H9 (cell line): Measurements from ENCODE around the gene EFTUD2. TPM values are rescaled to one million over a fixed set of nuclear protein-coding genes. Genes with fewer than 3 reads are reported as not detected.

Experiments
- DNase-seq: peaks from one replicate; pipeline ENCODE4 v3.0.0-alpha.2; 2017
- H2AFZ ChIP-seq: one replicate; pipeline ENCODE4 v1.6.1; 2013; ENCODE audit warnings: mild to moderate bottlenecking, low read length, control low read depth, moderate library complexity
- H2AK5ac ChIP-seq: 2 replicates; pipeline ENCODE4 v1.6.1; 2013; ENCODE audit warnings: low read length, control low read depth, mixed read lengths; ENCODE audit not compliant: insufficient read length
- H2BK120ac ChIP-seq: one replicate; pipeline ENCODE4 v1.6.1; 2013; ENCODE audit warnings: low read depth, mild to moderate bottlenecking, low read length, control low read depth, inconsistent platforms; ENCODE audit not compliant: poor library complexity, severe bottlenecking
- H2BK12ac ChIP-seq: 2 replicates; pipeline ENCODE4 v1.6.1; 2013; ENCODE audit warnings: low read length, control low read depth, mixed read lengths, low read depth; ENCODE audit not compliant: insufficient read length
- H2BK15ac ChIP-seq: 2 replicates; pipeline ENCODE4 v1.6.1; 2013; ENCODE audit warnings: low read depth, low read length, control low read depth
- H2BK20ac ChIP-seq: one replicate; pipeline ENCODE4 v1.6.1; 2013; ENCODE audit warnings: low read depth, mild to moderate bottlenecking, low read length, control low read depth, inconsistent platforms; ENCODE audit not compliant: poor library complexity, severe bottlenecking
- H2BK5ac ChIP-seq: 2 replicates; pipeline ENCODE4 v1.6.1; 2013; ENCODE audit warnings: low read length, control low read depth, mixed read lengths; ENCODE audit not compliant: insufficient read length
- H3K14ac ChIP-seq: 2 replicates; pipeline ENCODE4 v1.6.1; 2013; ENCODE audit warnings: low read length, control low read depth; ENCODE audit not compliant: insufficient read depth
- H3K18ac ChIP-seq: 2 replicates; pipeline ENCODE4 v1.6.1; 2013; ENCODE audit warnings: low read depth, mild to moderate bottlenecking, mixed read lengths, low read length, control low read depth; ENCODE audit not compliant: insufficient read length
- H3K23ac ChIP-seq: 2 replicates; pipeline ENCODE4 v1.6.1; 2013; ENCODE audit warnings: low read length, control low read depth, mixed read lengths, low read depth; ENCODE audit not compliant: insufficient read length
- H3K23me2 ChIP-seq: 2 replicates; pipeline ENCODE4 v1.6.1; 2013; ENCODE audit warnings: low read depth, mild to moderate bottlenecking, mixed read lengths, low read length, control low read depth; ENCODE audit not compliant: insufficient read length, poor library complexity, severe bottlenecking
- H3K27ac ChIP-seq: 2 replicates; pipeline ENCODE4 v1.5.1; 2013; ENCODE audit warnings: low read length, control low read depth, mixed read lengths, low read depth; ENCODE audit not compliant: insufficient read length
- H3K27me3 ChIP-seq: 2 replicates; pipeline ENCODE4 v1.6.1; 2013; ENCODE audit warnings: low read length, control low read depth, inconsistent platforms; ENCODE audit not compliant: insufficient read depth
- H3K4ac ChIP-seq: 2 replicates; pipeline ENCODE4 v1.6.1; 2013; ENCODE audit warnings: low read depth, mild to moderate bottlenecking, control low read depth, inconsistent platforms, low read length, moderate library complexity
- H3K4me1 ChIP-seq: 2 replicates; pipeline ENCODE4 v1.6.1; 2013; ENCODE audit warnings: low read length, control low read depth, inconsistent platforms; ENCODE audit not compliant: insufficient read depth
- H3K4me2 ChIP-seq: 2 replicates; pipeline ENCODE4 v1.6.1; 2013; ENCODE audit warnings: low read length, control low read depth, mixed read lengths; ENCODE audit not compliant: insufficient read length, insufficient read depth
- H3K56ac ChIP-seq: 2 replicates; pipeline ENCODE4 v1.6.1; 2013; ENCODE audit warnings: low read depth, mild to moderate bottlenecking, mixed read lengths, low read length, control low read depth; ENCODE audit not compliant: insufficient read length
- H3K79me1 ChIP-seq: 2 replicates; pipeline ENCODE4 v1.6.1; 2013; ENCODE audit warnings: low read depth, mild to moderate bottlenecking, moderate library complexity, low read length, control low read depth, inconsistent platforms; ENCODE audit not compliant: insufficient read depth, poor library complexity, severe bottlenecking
- H3K79me2 ChIP-seq: 2 replicates; pipeline ENCODE4 v1.6.1; 2013; ENCODE audit warnings: low read length, control low read depth, inconsistent platforms; ENCODE audit not compliant: insufficient read depth
- H3K9ac ChIP-seq: 2 replicates; pipeline ENCODE4 v1.6.1; 2013; ENCODE audit warnings: low read length, control low read depth, mixed read lengths; ENCODE audit not compliant: insufficient read length; ENCODE audit errors: extremely low read depth
- H3K9me3 ChIP-seq: one replicate; pipeline ENCODE4 v1.6.1; 2013; ENCODE audit warnings: low read depth, low read length, inconsistent platforms; ENCODE audit not compliant: control insufficient read depth
- H3T11ph ChIP-seq: one replicate; pipeline ENCODE4 v1.6.1; 2013; ENCODE audit warnings: mild to moderate bottlenecking, low read length, control low read depth, inconsistent platforms
- H4K20me1 ChIP-seq: one replicate; pipeline ENCODE4 v1.6.1; 2013; ENCODE audit not compliant: control insufficient read depth, insufficient read length, insufficient read depth
- H4K5ac ChIP-seq: 2 replicates; pipeline ENCODE4 v1.6.1; 2013; ENCODE audit warnings: low read depth, mild to moderate bottlenecking, mixed read lengths, low read length, control low read depth; ENCODE audit not compliant: insufficient read length
- H4K8ac ChIP-seq: replicated peaks from 2 replicates; pipeline ENCODE4 v1.6.1; 2013; ENCODE audit warnings: low read length, control low read depth, mixed read lengths, low read depth; ENCODE audit not compliant: insufficient read length
- H4K91ac ChIP-seq: 2 replicates; pipeline ENCODE4 v1.6.1; 2013; ENCODE audit warnings: low read depth, mild to moderate bottlenecking, moderate library complexity, mixed read lengths, low read length, control low read depth; ENCODE audit not compliant: insufficient read length
- H3K27ac Mint-ChIP-seq, 3 experiments: 2 replicates in 2 of 3; 3 replicates in 1 of 3; pipeline ENCODE4 v1.8.0; 2020 to 2021; ENCODE audit warnings: mixed read lengths in 3 of 3, mild to moderate bottlenecking in 1 of 3, moderate library complexity in 1 of 3
- H3K27me3 Mint-ChIP-seq: 2 replicates; pipeline ENCODE4 v1.8.0; 2021; ENCODE audit warnings: low read depth, mild to moderate bottlenecking, moderate library complexity, mixed read lengths
- H3K36me3 Mint-ChIP-seq, 3 experiments: 2 replicates in 2 of 3; 3 replicates in 1 of 3; pipeline ENCODE4 v1.8.0; 2020 to 2021; ENCODE audit warnings: low read depth in 3 of 3, mixed read lengths in 3 of 3; ENCODE audit not compliant: insufficient read depth in 1 of 3
- H3K4me1 Mint-ChIP-seq, 2 experiments: 2 replicates each; pipeline ENCODE4 v1.8.0; 2020; ENCODE audit warnings: mixed read lengths in 2 of 2
- H3K4me3 Mint-ChIP-seq, 2 experiments: 2 replicates in 1 of 2; 3 replicates in 1 of 2; pipeline ENCODE4 v1.8.0; 2020 to 2021; ENCODE audit warnings: mild to moderate bottlenecking in 2 of 2, mixed read lengths in 2 of 2, moderate library complexity in 1 of 2
- H3K9me3 Mint-ChIP-seq, 2 experiments: 2 replicates in 1 of 2; 3 replicates in 1 of 2; pipeline ENCODE4 v1.8.0; 2020; ENCODE audit warnings: mild to moderate bottlenecking in 2 of 2, mixed read lengths in 2 of 2, moderate library complexity in 1 of 2
- CTCF ChIP-seq: fragments of 200-600 bp; sonication (generic); conservative IDR thresholded peaks from 3 replicates; pipeline ENCODE4 v1.8.0; 2021; ENCODE audit warnings: antibody characterized with exemption, mild to moderate bottlenecking
- WGBS: extraction: QIAGEN DNeasy Blood & Tissue Kit; methylation state at CpG from one replicate; pipeline ENCODE4 v1.1.7; 2013; ENCODE audit warnings: missing lambda C conversion rate, low lambda C conversion rate, mixed read lengths; ENCODE audit not compliant: insufficient read length; ENCODE audit errors: extremely low coverage; 5-methylcytosine and 5-hydroxymethylcytosine counted together
- total RNA-seq: library from RNA; stranded (reverse); gene quantifications from 2 replicates; pipeline ENCODE4 v1.2.1, GENCODE V29; 2021

The EFTUD2 gene
- total RNA-seq, 1 experiment from 2014 or later = 150 TPM

GRCh38 chr17:44912763-44913544 lies 13.7 kb upstream of the EFTUD2 start:
- H3K79me2 ChIP-seq = no peaks in the 10 kb centered on the region
- H4K20me1 ChIP-seq = no peaks in the 10 kb centered on the region
- no peak overlapping the region for H2BK20ac ChIP-seq
- TF ChIP-seq CTCF = no peak
- no peak overlapping the region for H2BK5ac ChIP-seq
- Mint-ChIP-seq H3K27me3 (peaks cover 52% of the 10 kb centered on the region), H3K9me3 (no peaks in the 10 kb centered on the region), H3K4me3 (peak overlapping the region in 1 of 2 experiments; percentile 6; a peak in 1 of 5 replicates), H3K27ac (no peak overlapping the region), H3K4me1 (peaks cover 8 to 10% of the 10 kb centered on the region in 2 experiments; a peak in 3 of 4 replicates), H3K36me3 (no peaks in the 10 kb centered on the region)
- H3K4me2 ChIP-seq = no peak overlapping the region
- no peak overlapping the region for H3K14ac ChIP-seq
- H3T11ph ChIP-seq = no peak overlapping the region
- peaks cover 2% of the 10 kb centered on the region; the same call in 1 of the 2 replicates for H3K4me1 ChIP-seq
- H3K23ac ChIP-seq = no peak overlapping the region
- no peak for DNase-seq
- H3K79me1 ChIP-seq = no peaks in the 10 kb centered on the region
- no peak overlapping the region for H3K27ac ChIP-seq
- no peak overlapping the region for H2BK15ac ChIP-seq
- no peaks in the 10 kb centered on the region for H3K9me3 ChIP-seq
- no peak overlapping the region for H2BK120ac ChIP-seq
- H2AK5ac ChIP-seq = no peak overlapping the region
- no peak overlapping the region for H3K9ac ChIP-seq
- WGBS = no CpG with 5 or more reads among the region's 14 CpGs
- no peak overlapping the region for H2AFZ ChIP-seq
- H3K18ac ChIP-seq = no peak overlapping the region
- peaks cover 2% of the 10 kb centered on the region; the same call in 1 of the 2 replicates for H3K27me3 ChIP-seq
- H3K56ac ChIP-seq = no peak overlapping the region
- H4K8ac ChIP-seq = no peak overlapping the region
- no peak overlapping the region for H3K4ac ChIP-seq
- no peak overlapping the region for H4K91ac ChIP-seq
- H2BK12ac ChIP-seq = no peak overlapping the region
- H4K5ac ChIP-seq = no peak overlapping the region
- peaks cover 6% of the 10 kb centered on the region for H3K23me2 ChIP-seq
